HG03045 (cell line): ENCODE results near the gene PSME1.
A peak's percentile ranks its signal among the peaks of the same experiment; 100 is the strongest.

Experiments used
- ATAC-seq: cut with Tn5 transposase; IDR thresholded peaks from one replicate; pipeline ENCODE4 v1.9.1; 2021; ENCODE audit warnings: mild to moderate bottlenecking, moderate library complexity; ENCODE audit not compliant: unreplicated experiment

Gene PSME1

DNA sequence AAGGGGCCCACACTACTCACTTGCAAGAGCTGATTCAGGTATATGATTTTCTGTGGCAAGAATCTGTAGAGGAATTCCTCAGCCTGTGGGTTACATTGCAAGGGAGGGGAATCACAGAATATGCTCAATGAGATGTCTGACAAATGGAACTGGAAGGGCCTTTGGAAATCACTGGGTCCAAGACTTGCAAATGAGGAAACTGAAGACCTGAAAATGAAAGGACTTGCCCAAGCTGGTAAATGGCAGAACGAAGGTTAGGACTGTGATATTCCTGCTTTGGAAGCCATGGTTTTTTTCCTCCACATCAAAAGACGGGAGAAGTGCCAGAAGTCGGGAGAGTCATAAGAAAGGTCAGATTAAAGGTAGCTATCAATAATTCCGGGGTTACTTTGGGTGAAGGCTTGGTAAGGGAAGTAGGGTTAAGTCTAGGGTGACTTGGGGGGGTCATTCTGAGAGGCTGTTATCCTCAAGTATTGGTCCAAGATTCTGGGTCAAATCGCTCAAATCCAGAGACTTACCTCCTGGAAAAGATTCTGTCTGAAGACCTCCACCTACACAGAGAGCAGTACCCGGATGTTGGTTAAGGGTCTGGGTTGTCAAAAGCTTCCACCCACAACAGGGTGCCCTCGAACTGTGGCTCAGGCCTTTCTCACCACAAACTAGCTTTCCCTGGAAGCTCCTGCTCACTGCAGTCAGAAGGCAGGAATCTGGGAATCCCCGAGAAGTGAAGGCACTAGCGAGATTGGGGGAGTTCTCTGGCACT lies 9.9 kb downstream of the PSME1 start:
- no peak for ATAC-seq

DNA sequence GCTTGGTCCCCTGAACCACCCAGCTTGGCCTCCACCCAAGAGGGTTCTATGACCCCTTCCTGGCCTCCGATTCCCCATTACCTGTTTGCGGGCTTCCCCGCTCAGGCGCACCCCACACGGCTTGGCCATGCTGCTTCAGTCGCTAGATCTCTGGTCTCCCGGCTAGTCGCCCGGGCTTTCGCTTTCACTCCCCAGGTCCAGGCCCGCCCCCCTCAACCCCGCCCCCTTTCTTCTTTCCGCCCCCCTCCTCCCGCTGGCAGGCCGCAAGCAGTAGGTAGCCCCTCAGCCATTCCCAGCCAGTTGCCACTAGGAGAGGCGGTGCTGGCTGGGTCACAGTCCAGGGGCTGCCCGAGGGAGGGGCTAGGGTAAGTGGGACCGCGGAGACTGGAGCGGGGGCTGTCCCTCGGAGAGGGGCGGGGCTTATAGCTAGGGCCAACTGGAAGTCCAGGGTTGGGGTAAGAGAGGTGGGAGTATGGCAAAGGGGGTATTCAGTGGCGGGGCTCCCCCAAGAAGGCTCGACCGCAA lies 10.5 kb downstream of the PSME1 start, which contains the start of gene PSME2:
PSME2 (minus strand) TSS at position 158 of the 525 bp plus-strand sequence; CDS start at position 129, 29 bp downstream.
- peak; percentile 66 for ATAC-seq

DNA sequence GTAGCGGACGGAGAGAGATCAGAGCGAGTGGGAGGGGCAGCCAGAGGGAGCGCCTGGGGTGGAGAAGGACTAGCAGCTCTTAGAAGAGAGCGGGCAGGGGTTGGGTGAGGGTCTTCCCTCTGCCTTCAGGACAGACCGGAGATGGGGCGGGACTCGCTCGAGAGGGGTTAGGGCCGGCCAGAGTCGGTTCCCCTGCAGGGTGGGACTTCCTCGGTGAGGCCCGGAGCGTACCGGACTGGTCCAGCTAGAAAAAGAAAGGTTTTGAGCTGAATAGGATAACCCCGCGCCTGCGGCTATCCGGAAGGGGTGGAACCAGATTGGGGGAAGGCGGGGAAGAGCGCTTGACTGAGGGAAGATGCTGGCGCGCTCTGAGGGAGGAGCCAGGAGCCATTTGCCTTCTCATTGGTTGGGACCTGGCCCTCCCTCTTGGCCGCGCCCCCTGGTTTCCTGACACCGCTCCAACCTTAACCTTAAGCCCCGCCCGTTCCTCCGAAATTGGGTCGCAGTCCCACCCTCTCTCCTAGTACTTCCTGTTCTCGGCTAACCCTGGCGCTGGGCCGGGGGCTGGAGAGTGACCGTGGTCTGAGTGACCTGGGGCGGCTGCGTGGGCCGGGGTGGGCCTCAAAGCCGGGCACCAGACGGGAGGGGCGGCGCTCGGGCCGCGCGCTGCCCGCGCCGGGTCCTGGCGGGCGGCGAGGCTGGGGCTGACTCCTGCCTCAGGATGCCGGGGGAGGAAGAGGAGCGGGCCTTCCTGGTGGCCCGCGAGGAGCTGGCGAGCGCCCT lies 11.2 kb downstream of the PSME1 start, which contains the start of gene RNF31:
RNF31 (plus strand) TSS at position 521 of the 783 bp plus-strand sequence; CDS start at position 722, 201 bp downstream.
- ATAC-seq, result peak; percentile 85

DNA sequence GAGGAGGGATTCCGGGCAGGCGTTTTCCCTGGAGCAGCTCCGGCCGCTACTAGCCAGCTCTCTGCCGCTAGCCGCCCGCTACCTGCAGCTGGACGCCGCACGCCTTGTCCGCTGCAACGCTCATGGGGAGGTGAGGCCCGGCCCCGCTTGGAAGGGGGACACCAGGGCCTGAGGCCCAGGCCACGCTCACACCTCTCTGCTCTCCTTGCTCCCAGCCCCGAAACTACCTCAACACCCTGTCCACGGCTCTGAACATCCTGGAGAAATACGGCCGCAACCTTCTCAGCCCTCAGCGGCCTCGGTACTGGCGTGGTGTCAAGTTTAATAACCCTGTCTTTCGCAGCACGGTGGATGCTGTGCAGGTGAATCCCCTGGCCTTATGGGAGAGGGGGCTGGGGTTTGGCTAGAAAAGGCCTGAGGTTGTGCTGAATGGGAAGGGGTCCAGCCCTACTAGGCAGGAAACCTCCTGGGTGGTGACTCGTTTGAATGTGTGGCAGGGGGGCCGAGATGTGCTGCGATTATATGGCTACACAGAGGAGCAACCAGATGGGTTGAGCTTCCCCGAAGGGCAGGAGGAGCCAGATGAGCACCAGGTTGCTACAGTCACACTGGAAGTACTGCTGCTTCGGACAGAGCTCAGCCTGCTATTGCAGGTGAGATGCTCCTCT lies 11.9 kb downstream of the PSME1 start:
- ATAC-seq, result peak; percentile 3

DNA sequence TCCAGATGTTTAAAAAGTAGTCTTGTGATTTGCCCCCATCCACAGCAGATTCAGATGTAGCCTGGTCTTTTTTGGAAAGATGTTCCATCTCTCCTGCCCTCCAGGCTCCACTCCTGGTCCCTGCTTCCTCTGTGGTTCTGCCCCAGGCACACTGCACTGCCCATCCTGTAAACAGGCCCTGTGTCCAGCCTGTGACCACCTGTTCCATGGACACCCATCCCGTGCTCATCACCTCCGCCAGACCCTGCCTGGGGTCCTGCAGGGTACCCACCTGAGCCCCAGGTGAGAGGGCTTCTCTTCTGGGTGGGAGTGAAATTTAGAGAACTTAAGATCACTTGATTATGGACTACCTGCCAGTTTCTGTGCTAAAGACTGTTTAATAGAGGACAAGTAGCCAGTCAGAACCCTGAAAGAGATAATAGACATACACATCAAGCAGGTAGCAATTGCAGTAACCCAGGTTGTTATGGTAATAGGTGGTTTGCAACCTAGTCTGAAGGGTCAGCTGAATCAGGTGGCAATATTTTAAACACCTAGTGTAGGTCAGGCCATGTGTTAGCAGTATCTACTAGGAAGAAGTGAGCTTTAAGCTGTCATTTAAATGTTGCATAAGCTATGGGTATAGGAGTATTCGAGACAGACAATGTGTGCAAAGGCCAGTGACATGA lies 13.4 kb downstream of the PSME1 start:
- no peak for ATAC-seq

DNA sequence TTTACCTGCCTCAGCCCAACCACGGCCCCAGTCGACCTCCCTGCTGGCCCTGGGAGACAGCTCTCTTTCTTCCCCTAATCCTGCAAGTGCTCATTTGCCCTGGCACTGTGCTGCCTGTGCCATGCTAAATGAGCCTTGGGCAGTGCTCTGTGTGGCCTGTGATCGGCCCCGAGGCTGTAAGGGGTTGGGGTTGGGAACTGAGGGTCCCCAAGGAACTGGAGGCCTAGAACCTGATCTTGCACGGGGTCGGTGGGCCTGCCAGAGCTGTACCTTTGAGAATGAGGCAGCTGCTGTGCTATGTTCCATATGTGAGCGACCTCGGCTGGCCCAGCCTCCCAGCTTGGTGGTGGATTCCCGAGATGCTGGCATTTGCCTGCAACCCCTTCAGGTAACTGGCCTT lies 14.1 kb downstream of the PSME1 start:
- ATAC-seq, result no peak

DNA sequence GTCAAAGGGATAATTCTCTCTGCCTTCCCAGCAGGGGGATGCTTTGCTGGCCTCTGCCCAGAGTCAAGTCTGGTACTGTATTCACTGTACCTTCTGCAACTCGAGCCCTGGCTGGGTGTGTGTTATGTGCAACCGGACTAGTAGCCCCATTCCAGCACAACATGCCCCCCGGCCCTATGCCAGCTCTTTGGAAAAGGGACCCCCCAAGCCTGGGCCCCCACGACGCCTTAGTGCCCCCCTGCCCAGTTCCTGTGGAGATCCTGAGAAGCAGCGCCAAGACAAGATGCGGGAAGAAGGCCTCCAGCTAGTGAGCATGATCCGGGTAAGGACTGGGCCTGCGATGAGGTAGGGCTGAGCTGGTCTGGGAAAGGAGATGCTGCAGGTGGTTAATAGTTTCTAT lies 14.6 kb downstream of the PSME1 start:
- ATAC-seq, result no peak

- no peak for ATAC-seq
Observed at GRCh38 chr14:24150993-24151392, 15.0 kb downstream of the PSME1 start.

GRCh38 chr14:24151404-24152080 lies 15.5 kb downstream of the PSME1 start:
- ATAC-seq, result no peak

DNA sequence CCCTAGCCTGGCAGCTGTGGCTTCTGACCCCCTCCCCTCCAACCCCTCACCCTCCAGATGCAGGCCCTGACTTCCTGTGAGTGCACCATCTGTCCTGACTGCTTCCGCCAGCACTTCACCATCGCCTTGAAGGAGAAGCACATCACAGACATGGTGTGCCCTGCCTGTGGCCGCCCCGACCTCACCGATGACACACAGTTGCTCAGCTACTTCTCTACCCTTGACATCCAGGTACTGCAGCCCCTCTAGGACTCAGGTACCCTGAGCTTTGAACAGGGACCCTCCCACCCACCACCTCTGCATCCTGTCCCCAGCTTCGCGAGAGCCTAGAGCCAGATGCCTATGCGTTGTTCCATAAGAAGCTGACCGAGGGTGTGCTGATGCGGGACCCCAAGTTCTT lies 19.1 kb downstream of the PSME1 start:
- ATAC-seq, result no peak

GRCh38 chr14:24156840-24157239 lies 20.8 kb downstream of the PSME1 start:
- no peak for ATAC-seq

DNA sequence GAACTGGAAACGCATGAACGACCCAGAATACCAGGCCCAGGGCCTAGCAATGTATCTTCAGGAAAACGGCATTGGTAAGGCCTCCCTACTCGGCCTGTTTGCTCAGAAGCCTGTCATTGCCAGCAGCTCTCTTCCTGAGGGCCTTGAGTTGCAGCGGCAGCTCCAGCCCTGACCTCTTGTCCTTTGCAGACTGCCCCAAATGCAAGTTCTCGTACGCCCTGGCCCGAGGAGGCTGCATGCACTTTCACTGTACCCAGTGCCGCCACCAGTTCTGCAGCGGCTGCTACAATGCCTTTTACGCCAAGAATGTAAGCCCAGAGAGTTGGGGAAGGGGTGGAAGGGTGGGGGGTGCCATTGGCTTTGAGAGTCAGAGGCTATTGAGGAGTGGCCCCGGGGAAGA lies 21.3 kb downstream of the PSME1 start:
- no peak for ATAC-seq

- no peak for ATAC-seq
Observed at GRCh38 chr14:24159777-24160498, 23.9 kb downstream of the PSME1 start.

DNA sequence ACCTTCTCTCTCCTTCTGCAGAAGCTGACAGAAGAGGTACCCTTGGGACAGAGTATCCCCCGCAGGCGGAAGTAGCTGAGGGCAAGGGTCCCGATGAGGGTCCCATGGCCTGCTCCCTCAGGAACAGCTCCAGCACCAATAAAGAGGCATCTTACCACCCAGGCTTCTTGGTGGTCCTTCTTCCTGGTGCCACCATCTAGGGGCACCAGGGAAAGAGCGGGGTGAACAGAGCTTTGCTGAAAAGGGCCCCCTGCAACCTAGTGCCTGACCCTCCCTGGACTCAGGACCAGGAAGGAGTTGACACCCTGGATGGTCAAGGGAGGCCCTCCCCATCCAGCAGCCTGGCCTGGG lies 24.5 kb downstream of the PSME1 start:
- no peak for ATAC-seq

DNA sequence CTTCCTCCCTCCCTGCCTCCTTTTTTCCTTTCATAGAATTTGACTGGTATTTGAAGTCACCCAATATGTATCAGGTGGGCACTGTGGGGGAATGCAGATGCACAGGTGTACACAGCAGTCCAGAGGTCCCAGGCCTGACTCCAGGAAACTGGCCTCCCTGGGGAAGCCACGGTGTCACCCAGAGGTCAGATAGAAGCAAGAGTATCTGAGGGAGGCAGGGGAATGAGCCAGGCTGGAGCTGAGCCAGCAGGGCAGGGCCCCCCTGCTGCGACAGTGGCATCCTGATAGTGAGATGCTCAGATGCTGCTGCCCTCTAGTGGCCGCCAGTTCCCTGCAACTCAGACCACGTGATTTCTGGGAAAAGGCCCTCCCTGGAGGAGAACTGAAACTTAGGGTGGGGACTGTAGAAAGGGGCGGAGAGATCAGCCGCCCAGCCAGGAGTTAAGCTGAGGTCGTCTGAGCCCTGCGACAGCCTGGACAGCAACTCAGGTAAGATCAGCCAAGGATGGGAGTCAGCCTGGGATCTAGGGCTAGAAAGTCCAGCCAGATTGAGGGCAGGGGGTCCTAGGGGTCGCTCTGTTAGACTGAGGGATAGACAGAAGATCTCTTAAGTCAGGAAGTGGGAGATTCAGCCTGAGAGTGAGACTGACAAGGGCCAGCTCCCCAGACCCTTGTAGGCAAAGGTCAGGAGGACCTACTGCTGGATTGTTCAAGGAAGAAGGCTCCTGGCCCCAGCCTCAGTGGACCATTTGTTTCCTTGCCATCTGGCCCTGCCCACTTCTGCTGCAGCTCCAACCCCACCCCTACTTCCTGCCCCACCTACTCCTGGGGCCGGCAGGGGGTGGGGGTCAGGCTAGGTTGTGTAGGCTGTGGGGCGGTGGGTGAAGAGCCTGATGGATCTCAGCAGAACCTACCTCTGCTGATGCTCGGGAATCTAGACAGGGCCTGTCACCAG lies 25.1 kb downstream of the PSME1 start, which contains the start of gene IRF9:
IRF9 (plus strand) TSS at position 416 of the 955 bp plus-strand sequence. CDS start 880 bp downstream, outside the sequence.
- ATAC-seq, result peak; percentile 71

GRCh38 chr14:24162093-24162492 lies 26.1 kb downstream of the PSME1 start:
- ATAC-seq, result no peak

DNA sequence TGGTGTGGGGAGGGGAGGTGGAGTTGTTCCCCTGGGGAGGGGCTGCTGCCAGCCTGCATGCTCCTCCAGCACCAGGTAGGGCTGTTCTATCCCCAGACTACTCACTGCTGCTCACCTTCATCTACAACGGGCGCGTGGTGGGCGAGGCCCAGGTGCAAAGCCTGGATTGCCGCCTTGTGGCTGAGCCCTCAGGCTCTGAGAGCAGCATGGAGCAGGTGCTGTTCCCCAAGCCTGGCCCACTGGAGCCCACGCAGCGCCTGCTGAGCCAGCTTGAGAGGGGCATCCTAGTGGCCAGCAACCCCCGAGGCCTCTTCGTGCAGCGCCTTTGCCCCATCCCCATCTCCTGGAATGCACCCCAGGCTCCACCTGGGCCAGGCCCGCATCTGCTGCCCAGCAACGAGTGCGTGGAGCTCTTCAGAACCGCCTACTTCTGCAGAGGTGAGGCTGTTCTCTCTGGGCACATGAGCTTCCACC lies 28.6 kb downstream of the PSME1 start:
- no peak for ATAC-seq

- no peak for ATAC-seq
Observed at GRCh38 chr14:24165785-24166184, 29.8 kb downstream of the PSME1 start.
